GM12865 (cell line): ENCODE measurements around the gene GRID2.

Source experiments
- DNase-seq: peaks from one replicate; pipeline ENCODE4 v3.0.0; 2010; ENCODE audit warnings: low read depth
- H3K4me3 ChIP-seq: 2 replicates; pipeline ENCODE4 v1.5.1; 2011; ENCODE audit warnings: mild to moderate bottlenecking, low read depth, low read length, control low read depth
- CTCF ChIP-seq: IDR thresholded peaks from 2 replicates; pipeline ENCODE4 v1.5.1; 2011; ENCODE audit warnings: low read length, control low read depth, low read depth, inconsistent platforms; ENCODE audit not compliant: insufficient read depth; ENCODE audit errors: missing control alignments

Gene GRID2

GRCh38 chr4:93502991-93503390, 1199.2 kb downstream of the GRID2 start:
- no peak overlapping the region for H3K4me3 ChIP-seq
- no peak for DNase-seq
- no peak for TF ChIP-seq CTCF

GRCh38 chr4:93513851-93514250, 1210.1 kb downstream of the GRID2 start:
- no peak overlapping the region for H3K4me3 ChIP-seq
- TF ChIP-seq CTCF: no peak
- DNase-seq: no peak

- no peak for TF ChIP-seq CTCF
- H3K4me3 ChIP-seq: no peak overlapping the region
- DNase-seq: no peak
Observed at GRCh38 chr4:93515208-93515607, 1211.4 kb downstream of the GRID2 start.

- no peak for TF ChIP-seq CTCF
- H3K4me3 ChIP-seq: no peak overlapping the region
- DNase-seq: no peak
Observed at GRCh38 chr4:93529692-93530372, 1226.1 kb downstream of the GRID2 start.

GRCh38 chr4:93532234-93532633, 1228.5 kb downstream of the GRID2 start:
- no peak for TF ChIP-seq CTCF
- H3K4me3 ChIP-seq: no peak overlapping the region
- no peak for DNase-seq

- no peak for DNase-seq
- TF ChIP-seq CTCF: no peak
- H3K4me3 ChIP-seq: no peak overlapping the region
Observed at GRCh38 chr4:93540562-93540961, 1236.8 kb downstream of the GRID2 start.

GRCh38 chr4:93561842-93562241, 1258.1 kb downstream of the GRID2 start:
- no peak for TF ChIP-seq CTCF
- H3K4me3 ChIP-seq: no peak overlapping the region

More at GRCh38 chr4:93561842-93562241, 1258.1 kb downstream of the GRID2 start:
- no peak for DNase-seq
